Endothelial cell of umbilical vein (primary cell): ENCODE measurements around the gene ATRNL1. TPM values are rescaled to one million over a fixed set of nuclear protein-coding genes. Genes with fewer than 3 reads are reported as not detected.

Experiments
- BruUV-seq: library from RNA; stranded (reverse); fragments of 400-500 nt; replicated peaks from 2 replicates; lab custom pipeline; 2021; lab: Mats Ljungman, UMichigan
- CTCF ChIA-PET: fragments of 300-600, 350-600 bp; sonication (Branson Sonifier 250); formaldehyde crosslinking; loops from one replicate; lab custom pipeline; 2021; ENCODE audit warnings: antibody characterized with exemption, inconsistent platforms; lab: Charles Lee
- POLR2A ChIA-PET: fragments of 300-600, 350-600 bp; sonication (Branson Sonifier 250); formaldehyde crosslinking; loops from one replicate; lab custom pipeline; 2021; ENCODE audit warnings: antibody characterized with exemption, inconsistent platforms; lab: Charles Lee
- DNase-seq: peaks from one replicate; pipeline ENCODE4 v3.0.0-alpha.2; 2011; ENCODE audit warnings: low read depth, low spot score
- FAIRE-seq: peaks from 2 replicates; lab custom pipeline; 2011; peaks lifted over from hg19 to GRCh38; lab: Jason Lieb, UNC
- H2AFZ ChIP-seq: 2 replicates; pipeline ENCODE4 v1.6.0; 2012; ENCODE audit warnings: low read depth, low read length, control low read depth, inconsistent platforms
- H3K27ac ChIP-seq: 2 replicates; pipeline ENCODE4 v1.5.1; 2011; ENCODE audit warnings: low read depth, mild to moderate bottlenecking, control low read depth, low read length, moderate library complexity; ENCODE audit not compliant: insufficient read depth
- H3K27me3 ChIP-seq, 2 experiments: 2 replicates each; pipeline versions ENCODE4 v1.6.0 to v1.6.1; 2011; ENCODE audit warnings: low read length in 2 of 2, mixed read lengths in 1 of 2; ENCODE audit not compliant: control insufficient read depth in 2 of 2, insufficient read depth in 2 of 2
- H3K36me3 ChIP-seq, 2 experiments: 2 replicates in 1 of 2; 3 replicates in 1 of 2; pipeline ENCODE4 v1.5.1; 2011; ENCODE audit warnings: low read length in 2 of 2, mild to moderate bottlenecking in 1 of 2, moderate library complexity in 1 of 2; ENCODE audit not compliant: control insufficient read depth in 2 of 2, insufficient read depth in 2 of 2; ENCODE audit errors: extremely low read depth in 1 of 2
- H3K4me1 ChIP-seq: 3 replicates; pipeline ENCODE4 v1.5.1; 2011; ENCODE audit warnings: mild to moderate bottlenecking, low read length; ENCODE audit not compliant: control insufficient read depth, insufficient read depth; ENCODE audit errors: extremely low read depth
- H3K4me2 ChIP-seq: 2 replicates; pipeline ENCODE4 v1.6.1; 2011; ENCODE audit warnings: low read length, control low read depth, mixed read lengths; ENCODE audit not compliant: insufficient read depth
- H3K4me3 ChIP-seq, 3 experiments: fragments of 200-600 bp in 1 of 3; sonication (generic), shearing (Covaris generic) in 1 of 3; replicated peaks in 1 of 3; 2 replicates each; pipeline ENCODE4 v1.5.1; 2011 to 2016; ENCODE audit warnings: control low read depth in 3 of 3, low read length in 3 of 3, mild to moderate bottlenecking in 2 of 3, inconsistent platforms in 1 of 3, low read depth in 1 of 3, moderate library complexity in 1 of 3; ENCODE audit not compliant: insufficient read depth in 1 of 3
- H3K79me2 ChIP-seq: 2 replicates; pipeline ENCODE4 v1.6.0; 2012; ENCODE audit warnings: low read length, inconsistent platforms; ENCODE audit not compliant: control insufficient read depth, insufficient read depth
- H3K9ac ChIP-seq: replicated peaks from 2 replicates; pipeline ENCODE3; 2011; ENCODE audit warnings: low read length, control low read depth; ENCODE audit not compliant: insufficient read depth; ENCODE audit errors: extremely low read depth
- H3K9me1 ChIP-seq: replicated peaks from 3 replicates; pipeline ENCODE4 v1.6.0; 2011; ENCODE audit warnings: mild to moderate bottlenecking, low read length; ENCODE audit not compliant: control insufficient read depth, insufficient read depth; ENCODE audit errors: extremely low read depth
- H3K9me3 ChIP-seq: replicated peaks from 2 replicates; pipeline ENCODE4 v1.5.1; 2012; ENCODE audit warnings: low read length, inconsistent platforms; ENCODE audit not compliant: control insufficient read depth, insufficient read depth
- H4K20me1 ChIP-seq: replicated peaks from 2 replicates; pipeline ENCODE3; 2011; ENCODE audit warnings: mild to moderate bottlenecking, low read length; ENCODE audit not compliant: control insufficient read depth, insufficient read depth; ENCODE audit errors: extremely low read depth
- EZH2 ChIP-seq: IDR thresholded peaks from 2 replicates; pipeline ENCODE4 v1.6.1; 2012; ENCODE audit warnings: borderline replicate concordance, low read depth, mild to moderate bottlenecking, moderate library complexity, low read length, inconsistent platforms; ENCODE audit not compliant: severe bottlenecking
- FOS ChIP-seq: IDR thresholded peaks from 2 replicates; pipeline ENCODE4 v1.6.1; 2011; ENCODE audit warnings: mild to moderate bottlenecking, low read length, moderate library complexity, borderline replicate concordance; ENCODE audit not compliant: insufficient read depth
- GATA2 ChIP-seq: IDR thresholded peaks from 2 replicates; pipeline ENCODE4 v1.7.0; 2011; ENCODE audit warnings: low read depth, mild to moderate bottlenecking, moderate library complexity, mixed read lengths, low read length; ENCODE audit not compliant: insufficient read length, insufficient read depth
- JUN ChIP-seq: IDR thresholded peaks from 2 replicates; pipeline ENCODE4 v1.6.1; 2011; ENCODE audit warnings: borderline replicate concordance, low read depth; ENCODE audit not compliant: insufficient read length, insufficient read depth
- MYC ChIP-seq: IDR thresholded peaks from one replicate; pipeline ENCODE4 v1.6.1; 2011; ENCODE audit warnings: mild to moderate bottlenecking, low read depth, low read length
- POLR2A ChIP-seq: IDR thresholded peaks from 2 replicates; pipeline ENCODE4 v1.6.1; 2012; ENCODE audit warnings: low read depth, mild to moderate bottlenecking, control low read depth, low read length
- POLR2AphosphoS5 ChIP-seq: IDR thresholded peaks from 2 replicates; pipeline ENCODE4 v1.6.1; 2012; ENCODE audit warnings: low read depth, mild to moderate bottlenecking, control low read depth, low read length, moderate library complexity; ENCODE audit not compliant: insufficient read depth
- dilution Hi-C: fragments of 300-500 bp; cut with MboI; formaldehyde crosslinking; loops from one replicate; pipeline ENCODE4 v1.15.0; 2019; ENCODE audit warnings: low sequenced_read_pairs; ENCODE audit not compliant: extremely low pct_ligation_motif_present
- intact Hi-C: fragments of 100-400 bp; cut with micrococcal nuclease; formaldehyde crosslinking; loops from one replicate; pipeline ENCODE4 v1.10.0; 2022
- polyA plus RNA-seq, 4 experiments: library from polyadenylated mRNA; depleted of rRNA in 3 of 4; stranded (reverse) in 3 of 4; unstranded in 1 of 4; fragments of >200 nt; gene quantifications; 2 replicates each; pipeline versions ENCODE4 v1.2.1 to v1.2.3, GENCODE V29; 2011 to 2012; ENCODE audit warnings: missing spikeins in 1 of 4
- total RNA-seq: library from RNA; stranded (reverse); gene quantifications from 2 replicates; pipeline ENCODE4 v1.2.3, GENCODE V29; 2021
- TF ChIP-seq, protein P1 (sequence below), 2 donors: IDR thresholded peaks; 1 replicate in 1 of 2; 2 replicates in 1 of 2; pipeline ENCODE4 v1.5.1; 2011; ENCODE audit warnings: low read length in 2 of 2, mild to moderate bottlenecking in 2 of 2, moderate library complexity in 2 of 2, control low read depth in 1 of 2, inconsistent platforms in 1 of 2, low read depth in 1 of 2; ENCODE audit not compliant: insufficient read depth in 1 of 2; ENCODE audit errors: extremely low read depth in 1 of 2
- TF ChIP-seq, protein P2 (sequence below): IDR thresholded peaks from 2 replicates; pipeline ENCODE4 v1.6.1; 2011; ENCODE audit not compliant: insufficient read depth, insufficient read length

Gene ATRNL1
- total and polyA plus RNA-seq, 2 donors (not counting 3 experiments of a cell fraction or from before 2014, with no cell fraction given), result not detected

DNA sequence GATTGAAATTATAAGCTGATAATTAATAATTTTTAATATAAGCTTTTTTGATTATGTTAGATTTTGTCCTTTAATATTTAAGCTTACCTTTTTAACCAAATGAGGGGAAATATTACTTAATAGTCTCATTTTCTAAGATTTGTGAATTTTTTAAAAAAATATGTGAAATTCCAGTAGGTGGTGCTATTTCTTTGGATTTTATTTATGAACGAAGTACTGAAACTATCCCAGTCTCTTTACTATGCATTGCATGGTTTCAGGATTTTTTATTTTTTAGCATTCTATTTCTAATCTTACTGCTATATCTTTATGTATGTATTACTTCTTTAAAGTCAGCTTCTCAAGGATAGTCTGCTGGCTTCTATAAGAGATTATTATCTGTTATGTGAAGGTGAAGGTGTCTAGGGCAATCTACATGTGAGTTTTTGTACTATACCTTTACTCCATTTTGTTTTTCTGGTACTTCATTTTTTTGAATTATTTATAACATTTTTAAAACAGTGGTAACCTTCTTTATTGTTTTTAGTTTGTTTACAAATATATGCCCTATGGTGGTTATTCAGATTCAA lies 78.3 kb downstream of the ATRNL1 start:
- H3K27ac ChIP-seq, result no peak overlapping the region
- H3K4me1 ChIP-seq, result no peaks in the 10 kb centered on the region
- intact Hi-C loops, result loop anchor here (1.0 kb wide), 1 partner anchor 246 kb away; no protein-coding TSS in a partner anchor
- H3K4me2 ChIP-seq, result no peak overlapping the region
- ChIA-PET POLR2A (no interaction called here), CTCF (interaction anchor here (0.9 to 1.9 kb wide), 2 partner anchors 9 to 1117 kb away, joined by 4 read pairs; no protein-coding TSS in a partner anchor)
- H3K9me3 ChIP-seq, result no peaks in the 10 kb centered on the region
- H2AFZ ChIP-seq, result no peak overlapping the region
- BruUV-seq, result no TSS peak
- H3K27me3 ChIP-seq, result peaks cover 0 to 1% of the 10 kb centered on the region in 2 experiments
- H3K36me3 ChIP-seq, result no peaks in the 10 kb centered on the region
- no peaks in the 10 kb centered on the region for H3K9me1 ChIP-seq
- H3K9ac ChIP-seq, result no peak overlapping the region
- FAIRE-seq, result no peak
- H3K4me3 ChIP-seq, result no peak overlapping the region
- H4K20me1 ChIP-seq, result no peaks in the 10 kb centered on the region
- peak; percentile 16 for DNase-seq
- TF ChIP-seq, protein P1, sequence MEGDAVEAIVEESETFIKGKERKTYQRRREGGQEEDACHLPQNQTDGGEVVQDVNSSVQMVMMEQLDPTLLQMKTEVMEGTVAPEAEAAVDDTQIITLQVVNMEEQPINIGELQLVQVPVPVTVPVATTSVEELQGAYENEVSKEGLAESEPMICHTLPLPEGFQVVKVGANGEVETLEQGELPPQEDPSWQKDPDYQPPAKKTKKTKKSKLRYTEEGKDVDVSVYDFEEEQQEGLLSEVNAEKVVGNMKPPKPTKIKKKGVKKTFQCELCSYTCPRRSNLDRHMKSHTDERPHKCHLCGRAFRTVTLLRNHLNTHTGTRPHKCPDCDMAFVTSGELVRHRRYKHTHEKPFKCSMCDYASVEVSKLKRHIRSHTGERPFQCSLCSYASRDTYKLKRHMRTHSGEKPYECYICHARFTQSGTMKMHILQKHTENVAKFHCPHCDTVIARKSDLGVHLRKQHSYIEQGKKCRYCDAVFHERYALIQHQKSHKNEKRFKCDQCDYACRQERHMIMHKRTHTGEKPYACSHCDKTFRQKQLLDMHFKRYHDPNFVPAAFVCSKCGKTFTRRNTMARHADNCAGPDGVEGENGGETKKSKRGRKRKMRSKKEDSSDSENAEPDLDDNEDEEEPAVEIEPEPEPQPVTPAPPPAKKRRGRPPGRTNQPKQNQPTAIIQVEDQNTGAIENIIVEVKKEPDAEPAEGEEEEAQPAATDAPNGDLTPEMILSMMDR (IDR thresholded peaks at IDR 0.05; ENCODE audit: extremely low read depth in 1 of 2, insufficient read depth in 1 of 2, low read depth in 1 of 2, low read length in 2 of 2), result peak in 1 of 2 donors; percentile 19
- no peak for TF ChIP-seq POLR2A
- TF ChIP-seq FOS, result no peak
- no peak for TF ChIP-seq JUN
- no peak for TF ChIP-seq MYC
- no peaks in the 10 kb centered on the region for H3K79me2 ChIP-seq
- dilution Hi-C loops, result no loop called here

DNA sequence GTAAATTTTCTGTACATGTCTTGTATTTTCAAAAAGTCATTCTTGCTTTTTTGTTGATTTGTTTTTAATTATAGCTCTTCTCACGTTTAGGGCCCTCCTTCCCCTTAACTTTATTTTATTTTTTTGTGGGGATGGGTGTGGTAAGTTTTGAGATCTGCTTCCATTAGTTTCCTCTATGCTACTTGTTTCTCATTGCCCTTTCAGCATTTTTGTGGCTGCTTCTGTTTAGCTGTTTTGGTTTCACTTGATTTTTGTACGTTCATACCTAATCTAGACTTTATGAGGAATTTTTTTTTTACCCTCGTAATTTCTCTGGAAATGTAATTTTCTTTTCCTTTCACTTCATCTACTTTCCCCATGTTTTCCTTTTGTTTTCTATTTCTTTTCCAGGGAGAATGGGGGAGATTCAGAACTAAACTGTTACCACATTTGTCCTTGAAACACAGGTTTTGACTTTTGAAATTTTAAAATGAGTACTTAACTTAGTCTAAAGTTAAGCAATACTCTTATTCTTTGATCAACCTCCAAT lies 80.8 kb downstream of the ATRNL1 start:
- no peak for DNase-seq
- dilution Hi-C loops (no loop called here), intact Hi-C loops (no loop called here)
- H3K4me2 ChIP-seq, result no peak overlapping the region
- H3K4me3 ChIP-seq, result no peak overlapping the region
- H3K27ac ChIP-seq, result no peak overlapping the region
- H3K4me1 ChIP-seq, result no peaks in the 10 kb centered on the region
- H4K20me1 ChIP-seq, result no peaks in the 10 kb centered on the region
- no peaks in the 10 kb centered on the region for H3K36me3 ChIP-seq
- no peaks in the 10 kb centered on the region for H3K9me1 ChIP-seq
- no peak overlapping the region for H2AFZ ChIP-seq
- CTCF ChIA-PET, result no interaction called here
- no peaks in the 10 kb centered on the region for H3K79me2 ChIP-seq
- H3K9ac ChIP-seq, result no peak overlapping the region
- H3K9me3 ChIP-seq, result no peaks in the 10 kb centered on the region
- POLR2A ChIA-PET, result no interaction called here
- H3K27me3 ChIP-seq, result peaks cover 0 to 1% of the 10 kb centered on the region in 2 experiments
- BruUV-seq, result no TSS peak
- TF ChIP-seq, protein P2, sequence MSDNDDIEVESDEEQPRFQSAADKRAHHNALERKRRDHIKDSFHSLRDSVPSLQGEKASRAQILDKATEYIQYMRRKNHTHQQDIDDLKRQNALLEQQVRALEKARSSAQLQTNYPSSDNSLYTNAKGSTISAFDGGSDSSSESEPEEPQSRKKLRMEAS, result no peak
- no peak for TF ChIP-seq JUN
- no peak for TF ChIP-seq GATA2
- no peak for TF ChIP-seq EZH2
- TF ChIP-seq, protein P1 (IDR thresholded peaks at IDR 0.05; ENCODE audit: extremely low read depth in 1 of 2, insufficient read depth in 1 of 2, low read depth in 1 of 2, low read length in 2 of 2), result no peak
- TF ChIP-seq FOS, result no peak
- no peak for TF ChIP-seq MYC
- no peak for TF ChIP-seq POLR2A
- TF ChIP-seq POLR2AphosphoS5, result no peak
- FAIRE-seq, result no peak
